Adrenal gland (tissue), 5 donors: ENCODE results near the gene TBC1D1.

Experiments
- POLR2A ChIP-seq, 2 donors: fragments of 450-650 bp; IDR thresholded peaks; one replicate each; pipeline ENCODE4 v1.6.1; 2017; ENCODE audit warnings: antibody characterized with exemption in 2 of 2, mild to moderate bottlenecking in 2 of 2, moderate library complexity in 1 of 2
- TF ChIP-seq, protein P1 (sequence below), 6 experiments: fragments of 450-650 bp in 4 of 6; fragments of 200-600 bp in 2 of 6; sonication (generic) in 1 of 6; IDR thresholded peaks; 1 replicate in 5 of 6; 2 replicates in 1 of 6; pipeline versions ENCODE4 v1.5.1 to v1.8.0; 2016 to 2021; ENCODE audit warnings: antibody characterized with exemption in 6 of 6, mild to moderate bottlenecking in 2 of 6, moderate library complexity in 1 of 6
- donor health status: DM: no; HTN: no; CAD: no.

DNA sequence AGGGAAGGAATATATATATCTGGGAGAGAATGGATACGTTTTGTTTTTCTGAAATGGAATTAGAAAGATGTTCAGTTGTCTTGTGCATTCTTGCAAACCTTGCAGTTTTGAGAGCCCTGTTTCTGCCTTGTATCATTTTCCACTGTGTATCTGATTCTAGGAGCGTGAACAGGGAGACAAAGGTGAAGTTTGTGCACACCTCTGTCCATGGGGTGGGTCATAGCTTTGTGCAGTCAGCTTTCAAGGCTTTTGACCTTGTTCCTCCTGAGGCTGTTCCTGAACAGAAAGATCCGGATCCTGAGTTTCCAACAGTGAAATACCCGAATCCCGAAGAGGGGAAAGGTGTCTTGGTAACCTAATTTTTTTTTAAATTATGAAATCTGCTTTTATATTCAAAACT, 46.7 kb upstream of the TBC1D1 start:
- TF ChIP-seq POLR2A (IDR thresholded peaks at IDR 0.05) = no peak
- TF ChIP-seq, protein P1, sequence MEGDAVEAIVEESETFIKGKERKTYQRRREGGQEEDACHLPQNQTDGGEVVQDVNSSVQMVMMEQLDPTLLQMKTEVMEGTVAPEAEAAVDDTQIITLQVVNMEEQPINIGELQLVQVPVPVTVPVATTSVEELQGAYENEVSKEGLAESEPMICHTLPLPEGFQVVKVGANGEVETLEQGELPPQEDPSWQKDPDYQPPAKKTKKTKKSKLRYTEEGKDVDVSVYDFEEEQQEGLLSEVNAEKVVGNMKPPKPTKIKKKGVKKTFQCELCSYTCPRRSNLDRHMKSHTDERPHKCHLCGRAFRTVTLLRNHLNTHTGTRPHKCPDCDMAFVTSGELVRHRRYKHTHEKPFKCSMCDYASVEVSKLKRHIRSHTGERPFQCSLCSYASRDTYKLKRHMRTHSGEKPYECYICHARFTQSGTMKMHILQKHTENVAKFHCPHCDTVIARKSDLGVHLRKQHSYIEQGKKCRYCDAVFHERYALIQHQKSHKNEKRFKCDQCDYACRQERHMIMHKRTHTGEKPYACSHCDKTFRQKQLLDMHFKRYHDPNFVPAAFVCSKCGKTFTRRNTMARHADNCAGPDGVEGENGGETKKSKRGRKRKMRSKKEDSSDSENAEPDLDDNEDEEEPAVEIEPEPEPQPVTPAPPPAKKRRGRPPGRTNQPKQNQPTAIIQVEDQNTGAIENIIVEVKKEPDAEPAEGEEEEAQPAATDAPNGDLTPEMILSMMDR (IDR thresholded peaks at IDR 0.05) = no peak
